Stimulated activated CD8-positive, alpha-beta memory T cell treated with anti-CD3 and anti-CD28 coated beads, Interleukin-2, amount 100 ng/mL, for 48 hours (primary cell): ENCODE results near the gene FHIT.

ENCODE experiments used
- DNase-seq, 2 donors: peaks; one replicate each; pipeline ENCODE4 v3.0.0-alpha.2; 2020; ENCODE audit warnings: low read depth in 2 of 2

Gene FHIT

GRCh38 chr3:61251174-61251972, at the start of gene FHIT:
FHIT (minus strand) TSS chr3:61251452.
- DNase-seq, result peak; percentile 78 to 89

DNA sequence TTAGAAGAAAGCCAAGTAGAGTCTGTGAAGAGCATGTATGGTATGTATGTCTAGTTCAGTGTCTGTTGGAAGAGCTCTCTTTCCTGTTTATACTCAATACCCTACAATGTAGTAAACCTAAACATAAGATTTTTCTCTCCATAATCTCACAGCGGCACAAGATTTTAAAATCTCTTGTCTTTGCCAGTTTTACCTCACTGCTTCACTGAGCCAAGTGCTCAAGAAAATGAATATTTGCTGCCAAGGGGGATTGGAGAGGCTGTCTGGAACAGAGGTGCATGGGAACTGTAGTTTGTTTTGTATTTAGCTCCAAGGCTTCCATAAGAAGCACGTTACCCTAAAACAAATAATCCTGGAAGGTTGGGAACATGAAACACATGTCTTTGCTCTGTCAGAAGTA, 49.5 kb upstream of the FHIT start:
- DNase-seq, result no peak

GRCh38 chr3:61300006-61300380, 48.7 kb upstream of the FHIT start:
- DNase-seq, result no peak

DNA sequence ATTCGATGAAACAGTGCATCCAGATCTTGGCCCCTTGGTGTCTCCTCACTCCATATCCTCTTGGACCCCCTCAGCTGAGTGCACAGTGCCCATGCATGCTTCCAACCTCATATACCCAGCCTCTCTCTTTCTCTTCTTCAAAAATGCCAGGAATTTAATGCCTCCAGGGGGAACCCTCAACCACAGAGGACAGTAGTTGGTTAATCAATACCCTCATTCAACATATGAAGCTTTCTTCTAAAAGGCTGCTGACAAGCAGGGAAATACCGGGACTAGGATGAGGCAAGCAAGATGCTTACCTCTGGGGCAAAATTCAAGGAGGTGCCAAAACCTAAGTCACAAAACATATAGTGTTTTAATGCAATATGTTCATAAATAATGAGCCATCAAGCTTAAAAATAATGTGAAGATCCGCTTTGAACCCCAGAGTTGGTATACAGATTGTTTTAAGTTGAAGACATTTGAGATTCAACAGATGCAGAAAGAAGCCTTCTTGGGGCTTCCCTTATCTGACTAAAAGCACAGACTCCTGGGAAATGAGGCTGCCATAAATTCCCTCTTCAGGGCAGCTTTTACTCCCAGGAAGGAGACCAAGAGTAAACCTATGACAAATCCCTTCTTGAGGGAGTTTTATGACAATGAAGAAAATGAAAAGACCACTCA, 48.2 kb upstream of the FHIT start:
- DNase-seq, result no peak

- DNase-seq, result no peak
Observed at GRCh38 chr3:61297821-61298220, 46.6 kb upstream of the FHIT start.

GRCh38 chr3:61288446-61288845, 37.2 kb upstream of the FHIT start:
- no peak for DNase-seq

DNA sequence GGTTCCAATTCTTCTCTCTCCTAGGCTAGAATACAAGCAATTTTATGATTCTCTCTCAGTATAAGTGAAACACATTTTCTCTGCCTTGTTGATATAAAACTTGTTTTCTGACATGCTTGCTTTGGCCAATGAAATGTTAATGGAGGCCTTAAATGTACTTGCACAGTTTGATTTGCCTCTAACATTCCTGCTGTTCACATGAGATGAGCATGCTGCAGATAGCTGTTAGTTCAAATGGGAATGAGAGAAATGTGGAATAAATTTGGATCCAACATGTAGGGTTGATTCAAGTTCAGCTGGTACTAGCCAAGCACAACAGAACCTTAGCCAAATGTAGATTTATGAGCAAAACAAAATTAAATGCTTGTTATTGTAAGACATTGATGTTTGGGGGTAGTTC, 32.6 kb upstream of the FHIT start:
- DNase-seq, result no peak

GRCh38 chr3:61278713-61279112, 27.5 kb upstream of the FHIT start:
- no peak for DNase-seq

- no peak for DNase-seq
Observed at GRCh38 chr3:61277411-61277810, 26.2 kb upstream of the FHIT start.

DNA sequence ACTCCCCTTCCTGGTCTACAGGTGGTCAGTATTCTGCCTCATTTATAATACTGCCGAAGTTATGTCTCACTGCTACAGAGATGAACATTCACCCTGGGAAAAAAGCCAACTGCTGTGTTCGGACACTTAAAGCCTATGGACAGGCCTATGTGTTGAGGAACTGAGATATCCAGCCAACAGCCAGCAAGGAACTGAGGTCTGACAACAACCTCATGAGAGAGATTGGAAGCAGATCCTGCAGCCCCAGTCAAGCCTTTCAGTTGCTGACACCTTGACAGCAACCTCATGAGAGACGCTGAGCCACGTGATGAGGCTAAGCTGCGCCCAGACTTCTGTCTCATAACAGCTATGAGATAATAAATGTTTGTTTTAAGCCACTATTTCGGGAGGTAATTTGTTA, 18.2 kb upstream of the FHIT start:
- DNase-seq, result no peak

GRCh38 chr3:61268644-61269043, 17.4 kb upstream of the FHIT start:
- DNase-seq, result no peak

DNA sequence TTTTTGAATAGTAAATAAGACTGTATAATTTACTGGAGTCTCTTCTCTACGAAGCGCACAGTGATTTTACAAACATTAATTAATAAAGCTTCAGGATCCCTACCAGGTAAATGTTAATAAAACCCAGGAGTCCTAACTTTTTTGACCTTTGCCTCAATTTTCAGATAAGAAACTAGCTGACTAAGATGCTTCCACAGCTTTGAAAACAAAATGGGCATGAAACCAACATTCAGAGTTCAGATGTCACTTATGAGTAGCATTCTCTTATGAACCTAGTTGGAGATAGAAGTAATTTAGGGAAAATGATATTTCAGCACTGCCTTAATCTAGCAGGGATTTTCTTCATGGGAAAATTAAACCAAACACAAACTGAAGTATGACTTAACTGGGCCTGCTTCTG, 13.0 kb upstream of the FHIT start:
- DNase-seq, result no peak

GRCh38 chr3:61257148-61257547, 5.9 kb upstream of the FHIT start:
- no peak for DNase-seq

DNA sequence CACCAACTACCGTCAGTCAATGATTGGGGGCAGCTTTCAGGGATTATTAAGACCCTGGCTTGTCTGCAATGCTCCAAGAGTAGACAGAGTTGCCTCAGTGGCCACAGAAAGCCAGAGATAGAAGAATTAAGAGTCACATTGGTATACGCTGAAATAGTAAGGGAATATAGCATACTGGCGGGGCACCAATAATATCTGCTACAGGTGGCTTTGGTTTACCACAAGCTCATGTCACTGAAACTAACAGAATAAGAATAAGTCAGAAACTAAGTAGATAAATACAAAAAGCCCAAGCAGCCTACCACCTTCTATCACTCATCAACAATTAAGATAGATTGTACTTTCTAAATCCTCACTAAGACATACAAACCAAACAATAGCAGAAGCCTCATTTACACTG, 2.5 kb upstream of the FHIT start:
- DNase-seq, result no peak

DNA sequence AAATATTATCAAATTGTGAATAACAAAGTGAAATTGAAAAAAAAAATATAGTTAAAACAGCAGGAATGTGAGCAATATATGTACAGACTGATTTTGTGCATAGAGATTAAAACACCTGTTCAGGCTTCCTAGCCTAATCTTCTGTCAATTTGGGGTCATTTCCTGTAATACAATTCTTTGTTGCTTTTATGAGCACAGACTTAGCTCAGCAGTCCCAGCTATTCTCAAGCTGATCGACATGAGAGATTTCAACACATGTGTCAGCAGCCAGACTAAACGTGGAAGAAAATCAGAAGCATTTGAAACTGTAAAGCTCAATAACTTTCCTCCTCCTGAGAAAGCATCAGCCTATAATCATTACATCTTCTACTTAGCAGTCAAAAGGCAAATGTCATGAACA, 1.6 kb upstream of the FHIT start:
- no peak for DNase-seq

- peak in 1 of 2 donors; percentile 2 for DNase-seq
Observed at GRCh38 chr3:61250784-61251173, 473 bp downstream of the FHIT start.

- DNase-seq, result no peak
Observed at GRCh38 chr3:61248496-61248895, 2.8 kb downstream of the FHIT start.

- DNase-seq, result no peak
Observed at GRCh38 chr3:61247191-61247590, 4.1 kb downstream of the FHIT start.

DNA sequence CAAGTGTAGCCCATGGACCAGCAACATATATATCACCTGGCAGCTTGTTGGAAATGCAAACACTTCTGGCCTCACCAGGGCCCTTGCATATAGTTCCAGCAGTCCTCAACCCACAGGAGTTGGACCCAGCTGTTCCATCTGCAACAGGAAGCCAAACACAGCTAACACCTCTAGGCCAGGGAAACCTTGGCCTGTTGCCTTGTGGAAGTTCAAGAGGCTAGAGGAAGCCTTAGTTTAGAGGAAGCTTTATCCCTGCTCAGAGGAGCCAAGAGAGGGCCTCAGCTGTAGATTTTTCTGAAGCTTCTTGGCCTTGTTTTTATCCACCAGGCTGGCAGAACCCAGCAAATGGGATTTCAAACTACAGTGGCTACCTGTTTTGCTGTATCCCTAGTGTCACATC, 11.4 kb downstream of the FHIT start:
- DNase-seq, result no peak

GRCh38 chr3:61237858-61238257, 13.4 kb downstream of the FHIT start:
- no peak for DNase-seq

- DNase-seq, result no peak
Observed at GRCh38 chr3:61236556-61236955, 14.7 kb downstream of the FHIT start.

- no peak for DNase-seq
Observed at GRCh38 chr3:61233746-61234145, 17.5 kb downstream of the FHIT start.

GRCh38 chr3:61231693-61232092, 19.6 kb downstream of the FHIT start:
- no peak for DNase-seq

DNA sequence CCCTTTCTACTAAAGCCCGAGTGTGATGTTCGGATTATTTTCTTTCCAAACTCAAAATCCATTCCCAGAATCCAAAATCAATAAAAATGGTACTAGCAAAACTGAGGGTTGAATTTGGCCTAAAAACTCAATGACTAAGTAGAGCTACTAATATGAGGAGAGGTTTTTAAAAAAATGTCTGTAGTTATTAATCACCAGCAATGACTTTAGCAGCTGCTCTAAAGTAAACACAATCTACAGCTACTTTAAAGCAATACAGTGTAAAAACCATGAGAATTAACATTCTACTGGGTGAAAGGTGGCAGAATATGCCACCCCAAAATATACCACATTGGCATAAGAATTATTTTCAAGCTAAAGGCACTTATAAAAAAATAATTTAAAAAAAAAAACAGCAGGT, 23.5 kb downstream of the FHIT start:
- DNase-seq, result no peak
